Activated CD4-positive, alpha-beta T cell treated with anti-CD3 and anti-CD28 coated beads for 36 hours (primary cell): Measurements from ENCODE around the gene PBRM1. TPM values are rescaled to one million over a fixed set of nuclear protein-coding genes. Genes with fewer than 3 reads are reported as not detected.

Source experiments
- ATAC-seq: fragments of 200-7000 bp; cut with Tn5 transposase; one replicate; pipeline ENCODE4 v1.10.0; 2021; ENCODE audit warnings: mild to moderate bottlenecking, moderate library complexity
- CTCF ChIA-PET: fragments of 350-600 bp; sonication (Branson Sonifier 250); formaldehyde crosslinking; loops from one replicate; lab custom pipeline; 2021; ENCODE audit warnings: antibody characterized with exemption; lab: Charles Lee
- POLR2A ChIA-PET: fragments of 350-600 bp; sonication (Branson Sonifier 250); formaldehyde crosslinking; loops from one replicate; lab custom pipeline; 2021; ENCODE audit warnings: antibody characterized with exemption, inconsistent platforms; lab: Charles Lee
- DNase-seq: peaks from one replicate; pipeline ENCODE4 v3.0.0-alpha.2; 2020
- H3K27ac Mint-ChIP-seq: one replicate; pipeline ENCODE4 v1.8.0; 2021; ENCODE audit warnings: mixed read lengths
- H3K27me3 Mint-ChIP-seq: one replicate; pipeline ENCODE4 v1.8.0; 2021; ENCODE audit warnings: mixed read lengths
- H3K36me3 Mint-ChIP-seq: one replicate; pipeline ENCODE4 v1.8.0; 2021; ENCODE audit warnings: low read depth, mixed read lengths
- H3K4me1 Mint-ChIP-seq: one replicate; pipeline ENCODE4 v1.8.0; 2021; ENCODE audit warnings: mixed read lengths
- H3K4me3 Mint-ChIP-seq: one replicate; pipeline ENCODE4 v1.8.0; 2021; ENCODE audit warnings: mild to moderate bottlenecking, moderate library complexity, mixed read lengths
- H3K9me3 Mint-ChIP-seq: one replicate; pipeline ENCODE4 v1.8.0; 2021; ENCODE audit warnings: low read depth, mixed read lengths
- intact Hi-C, 2 experiments: fragments of 100-400 bp; cut with DNase I in 1 of 2; cut with micrococcal nuclease in 1 of 2; formaldehyde crosslinking; loops; one replicate each; pipeline versions ENCODE4 v1.14.2 to v1.15.1; 2022 to 2024; cut with DNase I, micrococcal nuclease
- total RNA-seq, 2 experiments: library from RNA; stranded (reverse); gene quantifications; one replicate each; pipeline ENCODE4 v1.2.3, GENCODE V29; 2021

Gene PBRM1
- total RNA-seq, 2 experiments from 2014 or later, result 57.6 to 59.8 TPM

DNA sequence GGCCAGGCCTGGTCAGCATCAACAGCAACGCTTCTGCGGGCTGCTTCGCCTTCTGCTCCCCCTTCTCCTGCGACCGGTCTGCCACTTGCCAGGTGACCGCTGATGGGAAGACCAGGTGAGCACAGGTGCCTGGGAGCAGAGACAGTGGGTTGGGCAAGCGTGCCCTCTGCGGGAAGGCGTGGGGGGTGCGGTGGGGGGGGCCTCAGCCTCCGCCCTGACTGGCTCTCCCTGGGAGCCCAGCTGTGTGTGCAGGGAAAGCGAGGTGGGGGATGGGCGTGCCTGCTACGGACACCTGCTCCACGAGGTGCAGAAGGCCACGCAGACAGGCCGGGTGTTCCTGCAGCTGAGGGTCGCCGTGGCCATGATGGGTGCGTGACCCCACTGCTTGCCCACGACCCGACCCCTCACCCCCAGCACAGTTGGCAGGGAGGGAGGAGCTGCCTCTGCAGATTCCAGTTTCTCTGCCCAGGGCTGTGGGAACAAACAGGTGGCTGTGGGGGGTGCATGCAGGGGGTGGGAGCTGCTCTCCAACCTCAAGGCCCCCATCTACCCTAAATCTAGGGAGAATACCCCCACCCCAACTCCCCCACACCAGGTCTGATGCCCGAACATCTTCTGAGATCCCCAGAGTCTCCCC, 181.8 kb downstream of the PBRM1 start:
- no peak for DNase-seq
- no peaks in the 10 kb centered on the region for H3K27me3 Mint-ChIP-seq
- H3K27ac Mint-ChIP-seq, result no peak overlapping the region
- ATAC-seq, result no peak
- no peaks in the 10 kb centered on the region for H3K36me3 Mint-ChIP-seq
- H3K9me3 Mint-ChIP-seq, result no peaks in the 10 kb centered on the region
- H3K4me1 Mint-ChIP-seq, result no peaks in the 10 kb centered on the region
- POLR2A ChIA-PET, result no interaction called here
- CTCF ChIA-PET, result interaction anchor here (0.6 kb wide), 1 partner anchor 44 kb away, joined by 4 read pairs; no protein-coding TSS in a partner anchor
- intact Hi-C loops, result no loop called here
- no peak overlapping the region for H3K4me3 Mint-ChIP-seq

GRCh38 chr3:52502808-52503350, 182.8 kb downstream of the PBRM1 start:
- POLR2A ChIA-PET, result no interaction called here
- no peak for DNase-seq
- Mint-ChIP-seq H3K9me3 (no peaks in the 10 kb centered on the region), H3K4me3 (no peak overlapping the region), H3K4me1 (no peaks in the 10 kb centered on the region), H3K36me3 (no peaks in the 10 kb centered on the region), H3K27me3 (no peaks in the 10 kb centered on the region), H3K27ac (no peak overlapping the region)
- intact Hi-C loops, result no loop called here
- CTCF ChIA-PET, result no interaction called here
- ATAC-seq, result no peak

- H3K9me3 Mint-ChIP-seq, result no peaks in the 10 kb centered on the region
- ATAC-seq (no peak), DNase-seq (no peak)
- ChIA-PET CTCF (interaction anchor here (1.0 kb wide), 1 partner anchor 9 kb away, joined by 4 read pairs; no protein-coding TSS in a partner anchor), POLR2A (no interaction called here)
- H3K27me3 Mint-ChIP-seq, result no peaks in the 10 kb centered on the region
- no peak overlapping the region for H3K4me3 Mint-ChIP-seq
- intact Hi-C loops, result no loop called here
- no peaks in the 10 kb centered on the region for H3K4me1 Mint-ChIP-seq
- H3K27ac Mint-ChIP-seq, result no peak overlapping the region
- H3K36me3 Mint-ChIP-seq, result no peaks in the 10 kb centered on the region
Observed at GRCh38 chr3:52502001-52502400, 183.7 kb downstream of the PBRM1 start.

GRCh38 chr3:52501046-52501445, 184.7 kb downstream of the PBRM1 start:
- ChIA-PET POLR2A (no interaction called here), CTCF (no interaction called here)

DNA sequence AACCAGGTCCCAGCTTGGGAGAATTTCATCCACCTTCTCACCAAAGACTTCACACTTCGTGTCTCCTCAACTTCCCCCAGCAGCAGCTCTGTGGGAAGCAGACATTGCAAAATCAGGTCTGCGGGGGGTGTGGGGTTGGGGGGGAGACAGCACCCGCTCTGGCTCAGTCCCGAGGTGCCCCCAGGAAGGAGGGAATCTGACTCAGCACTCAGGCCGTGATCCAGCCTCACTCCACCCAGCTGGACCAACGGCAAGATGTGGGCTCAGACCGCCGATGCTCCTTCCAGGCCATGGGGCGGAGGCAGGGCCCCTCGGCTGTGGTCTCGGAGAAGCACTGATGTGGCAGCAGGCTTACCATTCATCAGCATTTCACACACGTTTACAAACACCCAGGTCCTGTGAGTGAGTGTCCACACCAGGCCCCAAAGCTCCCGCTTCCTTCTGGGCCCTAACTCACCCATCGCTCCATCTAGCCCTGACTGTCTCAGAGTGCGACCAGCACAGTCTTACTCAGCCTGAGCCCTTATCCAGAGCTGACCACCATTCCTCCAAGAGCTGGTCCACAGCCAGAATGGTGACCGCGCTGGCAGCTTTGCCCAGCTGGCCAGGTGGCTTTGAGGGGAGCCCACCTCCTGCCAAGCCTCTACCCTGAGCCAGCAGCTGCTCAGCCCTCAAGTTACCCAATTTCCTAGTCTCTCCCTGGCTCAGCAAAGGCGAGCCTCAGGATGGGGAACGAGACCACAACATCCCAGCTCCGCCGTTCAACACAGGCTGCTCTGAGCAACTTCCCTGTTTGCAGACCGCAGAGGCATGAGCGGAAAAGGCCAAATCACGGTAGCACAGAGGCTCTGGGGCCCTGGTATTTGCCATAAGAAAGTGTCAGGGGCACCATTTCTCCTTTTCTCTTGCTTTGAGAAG, 187.3 kb downstream of the PBRM1 start:
- CTCF ChIA-PET, result interaction anchor here (0.7 kb wide), 1 partner anchor 118 kb away, joined by 3 read pairs; no protein-coding TSS in a partner anchor
- H3K4me1 Mint-ChIP-seq, result no peaks in the 10 kb centered on the region
- no peaks in the 10 kb centered on the region for H3K9me3 Mint-ChIP-seq
- H3K4me3 Mint-ChIP-seq, result no peak overlapping the region
- peaks cover 2% of the 10 kb centered on the region for H3K27me3 Mint-ChIP-seq
- POLR2A ChIA-PET, result interaction anchor here (1.3 kb wide), 1 partner anchor 38 kb away, joined by 3 read pairs; the partner anchor contains the start of gene UQCC5
- intact Hi-C loops, result no loop called here
- H3K27ac Mint-ChIP-seq, result no peak overlapping the region
- no peaks in the 10 kb centered on the region for H3K36me3 Mint-ChIP-seq
- ATAC-seq (no peak), DNase-seq (no peak)

More at GRCh38 chr3:52501046-52501445, 184.7 kb downstream of the PBRM1 start:
- no peaks in the 10 kb centered on the region for H3K36me3 Mint-ChIP-seq
- H3K4me1 Mint-ChIP-seq, result no peaks in the 10 kb centered on the region
- no peaks in the 10 kb centered on the region for H3K9me3 Mint-ChIP-seq
- no peak overlapping the region for H3K4me3 Mint-ChIP-seq
- H3K27me3 Mint-ChIP-seq, result no peaks in the 10 kb centered on the region
- DNase-seq (no peak), ATAC-seq (no peak)
- H3K27ac Mint-ChIP-seq, result no peak overlapping the region
- intact Hi-C loops, result no loop called here

DNA sequence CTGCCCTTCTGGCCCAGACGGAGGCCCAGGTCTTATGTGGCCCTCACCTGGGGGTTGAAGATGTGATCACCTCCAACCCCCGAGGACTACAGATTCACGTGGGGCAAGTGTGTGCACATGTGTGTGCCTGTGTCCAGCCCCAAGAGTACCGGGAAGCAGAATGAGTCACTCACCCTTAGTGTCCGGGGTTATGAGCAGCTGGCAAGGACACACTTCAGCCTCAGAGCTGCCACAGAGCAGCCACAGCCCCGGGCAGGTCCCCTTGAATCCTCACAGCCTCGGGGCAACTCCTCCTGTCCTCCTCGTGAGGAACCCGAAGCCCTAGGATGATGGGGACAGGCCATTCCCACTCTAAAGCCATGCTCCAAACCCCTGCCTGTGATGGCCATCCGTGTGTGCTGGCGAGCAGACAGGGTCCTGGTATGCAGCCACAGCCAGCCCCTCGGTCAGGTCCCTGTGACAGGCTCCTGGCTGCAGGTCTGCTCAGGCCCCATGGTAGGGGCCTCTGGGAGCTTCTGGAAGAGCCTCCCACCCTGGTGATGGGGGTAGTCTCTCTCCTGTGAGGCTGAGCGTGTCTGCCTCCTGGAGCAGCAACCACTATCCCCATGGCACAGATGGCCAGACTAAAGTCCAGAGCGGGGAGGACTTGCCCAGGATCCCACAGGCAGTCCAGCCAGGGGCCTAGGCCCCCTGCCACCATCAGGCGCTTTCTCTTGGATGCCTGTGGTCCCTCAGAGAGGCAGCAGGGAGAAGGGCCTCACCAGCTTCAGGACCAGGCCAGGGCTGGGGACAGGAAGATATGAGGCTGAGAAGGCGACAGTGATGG, 189.7 kb downstream of the PBRM1 start:
- CTCF ChIA-PET, result interaction anchor here (1.1 kb wide), 1 partner anchor 10 kb away, joined by 3 read pairs; no protein-coding TSS in a partner anchor
- Mint-ChIP-seq H3K27ac (no peak overlapping the region), H3K4me3 (no peak overlapping the region), H3K4me1 (no peaks in the 10 kb centered on the region), H3K9me3 (no peaks in the 10 kb centered on the region), H3K36me3 (peaks cover 12% of the 10 kb centered on the region), H3K27me3 (peaks cover 2% of the 10 kb centered on the region)
- POLR2A ChIA-PET, result interaction anchor here (0.6 kb wide), 2 partner anchors 27 to 144 kb away, joined by 3 to 5 read pairs; no protein-coding TSS in a partner anchor
- DNase-seq (no peak), ATAC-seq (no peak)
- intact Hi-C loops, result no loop called here

Other genes starting within 250 kb of the PBRM1 start
- gene SEMA3G, start 240.8 kb downstream of the PBRM1 start, total RNA-seq, result not detected
- 1 to 10 TPM; 2.7 to 4.2 TPM for gene TNNC1, start 231.9 kb downstream of the PBRM1 start, total RNA-seq
- 10 to 100 TPM; 61.4 to 68.9 TPM for gene NISCH, start 230.3 kb downstream of the PBRM1 start, total RNA-seq
- under 1 TPM; 0.09 to 0.14 TPM for gene STAB1, start 190.6 kb downstream of the PBRM1 start, total RNA-seq
- gene NT5DC2, start 152.1 kb downstream of the PBRM1 start, total RNA-seq, result 10 to 100 TPM; 35.6 to 59.1 TPM
- gene UQCC5, start 149.3 kb downstream of the PBRM1 start, total RNA-seq, result 10 to 100 TPM; 12.0 to 12.7 TPM
- 100 to 1,000 TPM; 206 to 218 TPM for gene GNL3, start 119 bp upstream of the PBRM1 start, total RNA-seq
- gene GLT8D1, start 19.9 kb upstream of the PBRM1 start, total RNA-seq, result 10 to 100 TPM; 35.2 to 38.0 TPM
- gene SPCS1, start 20.2 kb upstream of the PBRM1 start, total RNA-seq, result 100 to 1,000 TPM; 111 to 120 TPM
- gene NEK4, start 85.0 kb upstream of the PBRM1 start, total RNA-seq, result 10 to 100 TPM; 19.1 to 21.4 TPM
- not detected for gene ITIH1, start 91.7 kb upstream of the PBRM1 start, total RNA-seq
- gene ITIH3, start 108.9 kb upstream of the PBRM1 start, total RNA-seq, result not detected
- gene ITIH4, start 144.8 kb upstream of the PBRM1 start, total RNA-seq, result 1 to 10 TPM; 4.0 to 6.5 TPM
- 1 to 10 TPM in 1 of 2 experiments, not detected in 1; 2.8 TPM for gene MUSTN1, start 149.1 kb upstream of the PBRM1 start, total RNA-seq
- 10 to 100 TPM; 12.0 to 17.1 TPM for gene STIMATE, start 211.6 kb upstream of the PBRM1 start, total RNA-seq